Hepatocyte (in vitro differentiated cells): ENCODE measurements around the gene DNAH7.

ENCODE experiments used
- EZH2 ChIP-seq: fragments of 200-600 bp; sonication (generic); IDR thresholded peaks from 2 replicates; pipeline ENCODE4 v1.6.1; 2016; ENCODE audit warnings: antibody characterized with exemption, mild to moderate bottlenecking, borderline replicate concordance
- EZH2phosphoT487 ChIP-seq: fragments of 200-600 bp; sonication (generic); IDR thresholded peaks from one replicate; pipeline ENCODE4 v1.6.1; 2018; ENCODE audit warnings: antibody characterized with exemption, mild to moderate bottlenecking, low read depth, moderate library complexity; ENCODE audit not compliant: unreplicated experiment, severe bottlenecking
- TF ChIP-seq, protein P1 (sequence below): fragments of 200-600 bp; sonication (generic); IDR thresholded peaks from 2 replicates; pipeline ENCODE4 v1.5.1; 2016; ENCODE audit warnings: antibody characterized with exemption, mild to moderate bottlenecking; ENCODE audit not compliant: poor library complexity

DNA sequence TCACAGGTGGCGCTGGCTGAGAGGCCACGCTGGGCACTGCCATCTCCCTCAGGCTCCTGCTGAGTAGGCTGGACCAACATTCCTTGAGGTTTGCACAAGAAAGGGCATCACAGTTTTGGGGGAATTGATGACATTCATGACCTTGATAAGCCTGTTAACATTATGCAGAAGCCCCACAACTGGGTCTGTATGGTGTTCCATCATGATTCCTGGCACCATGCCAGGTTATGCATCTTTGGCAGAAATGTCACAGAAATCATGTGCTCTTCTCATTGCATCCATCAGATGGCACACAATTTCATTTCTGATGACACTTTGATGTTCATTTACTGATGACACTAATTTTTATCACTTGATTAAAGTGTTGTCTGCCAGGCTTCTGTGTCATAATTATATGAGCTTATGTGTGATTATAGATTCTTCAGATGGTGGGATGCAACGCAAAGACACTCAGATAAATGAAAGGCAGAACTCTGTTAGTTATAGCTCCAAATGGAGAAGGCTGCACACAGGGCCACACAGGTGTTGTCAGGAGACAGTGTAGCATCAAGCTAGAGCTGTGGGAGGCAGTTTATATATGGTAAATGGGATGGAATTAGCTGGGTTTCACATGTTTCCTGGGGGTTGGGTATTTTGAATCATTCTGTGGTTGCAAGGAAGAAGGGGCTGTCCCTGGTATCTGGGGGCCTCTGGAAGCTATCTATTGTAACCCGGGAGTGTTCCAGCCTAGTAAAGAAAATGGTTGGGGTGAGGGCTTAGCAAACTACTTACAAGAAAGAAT lies 220.3 kb downstream of the DNAH7 start:
- TF ChIP-seq, protein P1, sequence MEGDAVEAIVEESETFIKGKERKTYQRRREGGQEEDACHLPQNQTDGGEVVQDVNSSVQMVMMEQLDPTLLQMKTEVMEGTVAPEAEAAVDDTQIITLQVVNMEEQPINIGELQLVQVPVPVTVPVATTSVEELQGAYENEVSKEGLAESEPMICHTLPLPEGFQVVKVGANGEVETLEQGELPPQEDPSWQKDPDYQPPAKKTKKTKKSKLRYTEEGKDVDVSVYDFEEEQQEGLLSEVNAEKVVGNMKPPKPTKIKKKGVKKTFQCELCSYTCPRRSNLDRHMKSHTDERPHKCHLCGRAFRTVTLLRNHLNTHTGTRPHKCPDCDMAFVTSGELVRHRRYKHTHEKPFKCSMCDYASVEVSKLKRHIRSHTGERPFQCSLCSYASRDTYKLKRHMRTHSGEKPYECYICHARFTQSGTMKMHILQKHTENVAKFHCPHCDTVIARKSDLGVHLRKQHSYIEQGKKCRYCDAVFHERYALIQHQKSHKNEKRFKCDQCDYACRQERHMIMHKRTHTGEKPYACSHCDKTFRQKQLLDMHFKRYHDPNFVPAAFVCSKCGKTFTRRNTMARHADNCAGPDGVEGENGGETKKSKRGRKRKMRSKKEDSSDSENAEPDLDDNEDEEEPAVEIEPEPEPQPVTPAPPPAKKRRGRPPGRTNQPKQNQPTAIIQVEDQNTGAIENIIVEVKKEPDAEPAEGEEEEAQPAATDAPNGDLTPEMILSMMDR: no peak
- TF ChIP-seq EZH2 (no peak), EZH2phosphoT487 (no peak)
